Esophagus muscularis mucosa (tissue), 4 donors: ENCODE results near the gene RNF144B.

Experiments used
- CTCF ChIP-seq, 3 experiments: fragments of 200-600 bp in 2 of 3; fragments of 450-650 bp in 1 of 3; sonication (generic) in 2 of 3; IDR thresholded peaks; one replicate each; pipeline ENCODE4 v1.5.1; 2017 to 2019; ENCODE audit warnings: antibody characterized with exemption in 3 of 3, mild to moderate bottlenecking in 2 of 3, moderate library complexity in 1 of 3
- EP300 ChIP-seq: sonication (generic); formaldehyde crosslinking; IDR thresholded peaks from one replicate; pipeline ENCODE4 v1.6.1; 2017; ENCODE audit warnings: antibody characterized with exemption
- POLR2A ChIP-seq: fragments of 450-650 bp; IDR thresholded peaks from one replicate; pipeline ENCODE4 v1.6.1; 2017; ENCODE audit warnings: antibody characterized with exemption, moderate library complexity, mild to moderate bottlenecking, low read depth

- TF ChIP-seq CTCF (IDR thresholded peaks at IDR 0.05) (no peak), EP300 (no peak), POLR2A (no peak)
These were observed 40.1 kb upstream of the RNF144B start for GRCh38 chr6:18347021-18347577.
